Adrenal gland (tissue), 5 donors: Measurements from ENCODE around the gene AGRN.
"Not testable (repeated sequence)": the region's sequence is repeated elsewhere in the genome, so short reads cannot be mapped to it uniquely, and the experiment has no call there.

Source experiments
- CTCF ChIP-seq, 6 experiments: fragments of 450-650 bp in 4 of 6; fragments of 200-600 bp in 2 of 6; sonication (generic) in 1 of 6; IDR thresholded peaks; 1 replicate in 5 of 6; 2 replicates in 1 of 6; pipeline versions ENCODE4 v1.5.1 to v1.8.0; 2016 to 2021; ENCODE audit warnings: antibody characterized with exemption in 6 of 6, mild to moderate bottlenecking in 2 of 6, moderate library complexity in 1 of 6
- POLR2A ChIP-seq, 2 donors: fragments of 450-650 bp; IDR thresholded peaks; one replicate each; pipeline ENCODE4 v1.6.1; 2017; ENCODE audit warnings: antibody characterized with exemption in 2 of 2, mild to moderate bottlenecking in 2 of 2, moderate library complexity in 1 of 2
- donor health status: DM: no; HTN: no; CAD: no.

GRCh38 chr1:1010131-1010530 lies 9.8 kb upstream of the AGRN start:
- not testable (repeated sequence) for TF ChIP-seq CTCF, POLR2A (IDR thresholded peaks at IDR 0.05)
